GM23248 (cell line): ENCODE results near the gene RCAN2.

Experiments
- EZH2 ChIP-seq: fragments of 200-600 bp; sonication (generic); IDR thresholded peaks from 2 replicates; pipeline ENCODE4 v1.6.1; 2018; ENCODE audit warnings: antibody characterized with exemption, mild to moderate bottlenecking; ENCODE audit not compliant: insufficient read depth, poor library complexity, severe bottlenecking
- EZH2phosphoT487 ChIP-seq: fragments of 200-600 bp; sonication (generic); IDR thresholded peaks from 2 replicates; pipeline ENCODE4 v1.6.1; 2018; ENCODE audit warnings: antibody characterized with exemption, moderate library complexity, mild to moderate bottlenecking, low read depth; ENCODE audit not compliant: insufficient read depth

DNA sequence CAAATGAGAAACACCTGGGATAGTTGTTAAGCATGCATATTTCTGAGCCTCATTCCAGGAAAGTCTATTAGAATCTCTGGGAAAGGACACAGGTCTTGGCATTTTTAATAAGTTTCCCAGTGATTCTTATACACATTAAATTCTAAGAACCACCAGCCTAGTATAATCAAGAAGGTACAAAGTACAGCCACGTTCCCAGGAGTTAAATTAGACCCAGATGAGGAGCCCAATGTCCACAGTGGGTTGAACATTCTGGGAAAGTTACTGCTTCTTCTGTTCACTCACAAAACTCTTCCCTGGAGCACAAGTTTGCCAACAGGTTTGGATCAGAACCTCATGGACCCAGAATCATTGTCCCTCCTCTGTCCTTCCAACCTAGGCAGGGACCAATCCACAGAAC, 90.4 kb downstream of the RCAN2 start:
- no peak for TF ChIP-seq EZH2phosphoT487
- no peak for TF ChIP-seq EZH2
